Jurkat, Clone E6-1 (cell line): ENCODE measurements around the gene SNAP29.
"Not testable (repeated sequence)": the region's sequence is repeated elsewhere in the genome, so short reads cannot be mapped to it uniquely, and the experiment has no call there.

Experiments
- DNase-seq: peaks from one replicate; pipeline ENCODE4 v3.0.0-alpha.2; 2011; ENCODE audit warnings: low read depth, low spot score
- H3K4me3 ChIP-seq: 2 replicates; pipeline ENCODE4 v1.5.1; 2011; ENCODE audit warnings: mild to moderate bottlenecking, low read length, control low read depth, moderate library complexity

SNAP29 gene

DNA sequence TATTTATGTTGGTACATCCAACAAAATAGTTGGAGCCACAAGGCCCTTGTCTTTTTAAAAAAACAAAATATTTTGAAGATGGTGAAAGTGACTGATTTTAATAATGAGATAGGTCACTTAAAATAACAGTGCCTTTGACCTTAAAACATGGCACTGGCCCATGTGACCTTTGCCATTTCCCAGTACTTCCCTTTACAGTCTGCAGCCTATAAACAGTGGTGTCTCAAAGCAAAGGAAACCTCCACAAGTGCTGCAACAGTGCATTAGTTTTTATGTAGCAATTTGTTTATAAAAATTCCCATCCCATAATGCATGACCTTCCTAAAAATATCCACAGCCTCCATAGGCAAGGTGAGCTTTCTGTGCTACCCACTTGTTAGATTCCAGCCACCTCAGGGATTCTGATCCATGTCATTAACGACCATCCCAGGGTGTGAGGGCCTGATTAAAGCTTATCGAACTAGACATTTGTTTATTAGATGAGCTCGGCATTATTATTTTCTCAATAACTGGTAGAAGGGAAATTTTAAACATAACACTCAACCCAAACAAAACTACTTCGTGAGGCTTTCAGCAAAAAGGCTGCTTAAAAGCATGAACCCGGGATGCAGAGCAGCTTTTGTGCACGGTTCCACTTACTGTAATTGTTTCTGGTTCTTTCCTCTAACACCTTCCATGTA, 30.4 kb downstream of the SNAP29 start:
- no peak for DNase-seq
- H3K4me3 ChIP-seq: no peak overlapping the region

DNA sequence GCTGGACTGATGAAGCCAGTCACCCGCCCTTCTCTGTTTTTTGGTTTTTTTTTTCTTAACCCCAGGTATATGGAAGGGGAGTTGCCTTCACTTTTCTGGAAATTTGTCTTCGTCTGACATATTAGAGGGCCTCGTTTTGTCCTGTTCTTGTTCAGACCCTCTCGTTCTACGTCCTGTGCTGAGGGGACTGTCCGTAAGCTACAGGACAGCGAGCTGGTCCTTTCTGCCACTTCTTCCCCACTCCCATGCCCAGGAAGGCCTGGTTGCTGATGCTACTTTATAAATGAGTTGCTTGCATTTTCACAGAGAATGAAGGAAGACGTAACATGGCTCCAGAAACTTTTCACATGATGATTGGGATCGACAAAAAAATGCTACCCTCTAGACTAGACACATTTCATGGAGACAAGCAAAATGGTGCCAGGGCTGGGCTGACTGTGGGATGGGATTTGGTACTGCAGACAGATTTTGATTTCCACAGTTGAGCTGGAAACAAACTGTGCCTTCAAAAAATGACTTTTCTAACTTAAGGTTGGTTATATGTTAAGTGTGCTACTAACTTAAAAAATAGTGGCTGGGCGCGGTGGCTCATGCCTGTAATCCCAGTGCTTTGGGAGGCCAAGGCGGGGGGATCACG, 31.2 kb downstream of the SNAP29 start:
- H3K4me3 ChIP-seq: no peak overlapping the region
- DNase-seq: no peak

DNA sequence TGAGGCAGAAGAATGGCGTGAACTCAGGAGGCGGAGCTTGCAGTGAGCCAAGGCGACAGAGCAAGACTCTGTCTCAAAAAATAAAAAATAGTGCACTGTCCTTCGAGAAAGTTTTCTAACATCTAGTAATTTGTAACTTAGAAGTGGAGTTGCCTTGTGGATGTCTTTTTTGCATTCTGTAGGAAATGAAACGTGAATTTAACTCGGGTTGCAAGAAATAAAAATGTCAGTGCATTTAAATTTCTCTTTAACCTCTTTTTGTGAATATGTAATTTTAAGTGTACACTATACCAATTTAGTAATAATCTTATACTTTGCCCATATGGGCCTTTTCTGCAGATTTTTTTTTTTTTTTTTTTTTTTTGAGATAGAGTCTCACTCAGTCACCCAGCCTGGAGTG, 32.2 kb downstream of the SNAP29 start:
- DNase-seq: no peak
- no peak overlapping the region for H3K4me3 ChIP-seq

DNA sequence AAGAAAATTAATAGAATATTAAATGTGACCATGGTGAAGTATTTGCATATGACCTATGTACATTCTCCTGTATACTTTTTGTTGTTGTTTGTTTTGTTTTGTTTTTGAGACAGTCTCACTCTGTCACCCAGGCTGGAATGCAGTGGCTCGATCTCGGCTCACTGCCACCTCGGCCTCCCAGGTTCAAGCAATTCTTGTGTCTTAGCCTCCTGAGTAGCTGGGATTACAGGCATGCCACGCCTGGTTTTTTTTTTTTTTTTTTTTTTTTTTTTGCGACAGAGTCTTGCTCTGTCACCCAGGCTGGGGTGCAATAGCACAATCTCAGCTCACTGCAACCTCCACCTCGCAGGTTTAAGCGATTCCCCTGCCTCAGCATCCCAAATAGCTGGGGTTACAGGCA, 38.9 kb downstream of the SNAP29 start:
- DNase-seq, H3K4me3 ChIP-seq: not testable (repeated sequence)

DNA sequence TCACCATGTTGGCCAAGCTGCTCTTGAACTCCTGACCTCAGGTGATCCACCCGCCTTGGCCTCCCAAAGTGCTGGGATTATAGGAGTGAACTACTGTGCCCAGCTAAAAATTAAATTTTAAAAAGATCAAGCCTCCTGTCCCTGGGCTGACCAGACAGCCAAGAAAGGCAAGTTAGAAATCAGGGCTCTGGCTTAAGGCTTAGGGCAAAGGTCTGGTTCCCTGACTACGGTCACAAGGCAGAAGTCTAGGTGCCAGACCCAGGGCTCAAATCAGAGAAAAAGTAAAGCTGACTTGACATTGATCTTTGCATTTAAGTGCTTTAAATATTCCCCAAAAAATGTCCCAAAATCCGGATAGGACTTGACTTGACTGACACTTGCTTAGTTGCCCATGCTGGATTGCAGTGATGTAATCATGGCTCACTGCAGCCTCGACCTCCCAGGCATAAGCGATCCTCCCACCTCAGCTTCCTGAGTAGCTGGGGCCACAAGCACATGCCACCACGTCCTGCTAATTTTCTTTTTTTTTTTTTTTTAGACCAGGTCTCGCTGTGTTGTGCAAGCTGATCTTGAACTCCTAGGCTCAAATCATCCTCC, 41.1 kb downstream of the SNAP29 start:
- DNase-seq: no peak
- no peak overlapping the region for H3K4me3 ChIP-seq

DNA sequence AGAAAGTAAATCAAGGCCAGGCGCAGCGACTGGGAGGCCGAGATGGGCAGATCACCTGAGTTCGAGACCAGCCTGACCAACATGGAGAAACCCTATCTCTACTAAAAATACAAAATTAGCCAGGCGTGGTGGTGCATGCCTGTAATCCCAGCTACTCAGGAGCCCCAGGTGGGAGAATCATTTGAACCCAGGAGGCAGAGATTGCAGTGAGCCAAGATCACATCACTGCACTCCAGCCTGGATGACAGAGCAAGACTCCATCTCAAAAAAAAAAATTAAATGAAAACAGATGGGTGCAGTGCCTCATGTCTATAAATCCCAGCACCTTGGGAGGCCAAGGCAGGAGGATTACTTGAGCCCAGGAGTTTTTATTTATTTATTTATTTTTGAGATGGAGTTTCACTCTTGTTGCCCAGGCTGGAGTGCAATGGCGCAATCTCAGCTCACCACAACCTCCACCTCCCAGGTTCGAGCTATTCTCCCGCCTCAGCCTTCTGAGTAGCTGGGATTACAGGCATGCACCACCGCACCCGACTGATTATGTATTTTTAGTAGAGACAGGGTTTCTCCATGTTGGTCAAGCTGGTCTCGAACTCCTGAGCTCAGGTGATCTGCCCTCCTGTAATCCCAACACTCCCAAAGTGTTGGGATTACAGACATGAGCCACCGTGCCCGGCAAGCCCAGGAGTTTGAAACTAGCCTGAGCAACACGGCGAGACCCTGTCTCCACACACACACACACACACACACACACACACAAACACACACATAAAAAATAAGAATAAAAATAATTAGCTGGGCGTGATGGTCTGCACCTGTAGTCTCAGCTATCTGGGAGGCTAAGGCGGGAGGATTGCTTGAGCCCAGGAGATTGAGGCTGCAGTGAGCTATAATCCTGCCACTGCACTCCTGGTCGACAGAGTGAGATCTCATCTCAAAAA, 42.6 kb downstream of the SNAP29 start:
- not testable (repeated sequence) for DNase-seq, H3K4me3 ChIP-seq

DNA sequence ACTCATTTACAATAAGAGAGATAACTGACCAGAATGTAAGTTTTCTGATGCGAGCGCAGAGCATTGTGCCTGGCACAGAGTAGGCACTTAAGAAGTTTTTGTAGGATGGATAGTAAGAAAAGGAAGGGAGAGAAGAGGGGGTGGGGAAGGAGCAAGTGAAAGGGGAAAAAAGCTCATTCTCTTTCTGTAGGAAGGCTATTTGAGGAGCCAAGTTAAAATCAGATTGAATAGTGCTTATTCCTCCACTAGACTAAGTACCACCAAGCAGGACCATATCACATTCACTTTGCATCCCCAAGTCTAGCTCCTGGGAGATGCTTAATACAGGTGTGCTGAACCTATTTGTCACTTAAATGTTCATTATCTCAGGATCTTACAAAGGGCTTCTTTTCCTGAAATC, 44.3 kb downstream of the SNAP29 start:
- no peak for DNase-seq
- no peak overlapping the region for H3K4me3 ChIP-seq

DNA sequence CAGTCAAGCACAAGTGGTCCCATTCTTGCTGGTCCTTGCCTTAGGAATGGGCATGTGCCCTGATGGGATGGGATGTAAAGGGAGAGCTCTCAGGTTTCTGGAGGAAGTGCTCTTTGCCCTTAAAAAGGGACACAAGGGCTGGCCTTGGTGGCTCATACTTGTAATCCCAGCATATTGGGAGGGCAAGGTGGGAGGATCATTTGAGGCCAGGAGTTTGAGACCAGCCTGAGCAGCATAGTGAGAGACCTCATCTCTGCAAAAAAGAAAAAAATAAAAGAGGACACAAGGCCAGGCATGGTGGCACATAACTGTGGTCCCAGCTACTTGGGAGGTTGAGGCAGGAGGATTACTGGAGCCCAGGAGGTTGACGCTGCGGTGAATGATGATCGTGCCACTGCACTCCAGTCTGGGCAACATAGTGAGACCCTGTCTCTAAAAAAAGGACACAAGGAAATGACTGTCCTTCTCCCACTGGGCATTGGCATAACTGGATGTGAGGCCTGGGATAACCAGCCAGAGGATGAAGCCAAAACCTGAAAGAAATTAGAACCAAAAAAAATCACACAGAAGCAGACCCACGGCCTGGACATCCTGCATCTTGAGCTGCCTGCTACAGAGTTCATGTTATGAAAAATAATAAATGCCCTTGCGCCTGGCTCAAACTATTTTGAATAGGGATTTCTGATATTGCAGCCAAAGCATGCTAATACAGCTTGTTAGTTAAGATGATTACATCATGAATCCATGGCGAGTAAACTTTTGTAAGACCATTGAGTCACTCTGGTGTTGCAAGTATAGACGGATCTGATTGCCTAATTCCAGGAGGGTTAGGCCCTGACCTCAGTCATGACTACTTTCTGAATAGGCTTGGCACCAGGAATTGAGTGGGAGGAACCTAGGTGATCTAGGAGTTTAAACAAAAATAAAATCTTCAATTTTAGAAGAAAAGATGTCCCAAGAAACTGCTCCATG, 45.5 kb downstream of the SNAP29 start:
- H3K4me3 ChIP-seq: no peak overlapping the region
- no peak for DNase-seq

DNA sequence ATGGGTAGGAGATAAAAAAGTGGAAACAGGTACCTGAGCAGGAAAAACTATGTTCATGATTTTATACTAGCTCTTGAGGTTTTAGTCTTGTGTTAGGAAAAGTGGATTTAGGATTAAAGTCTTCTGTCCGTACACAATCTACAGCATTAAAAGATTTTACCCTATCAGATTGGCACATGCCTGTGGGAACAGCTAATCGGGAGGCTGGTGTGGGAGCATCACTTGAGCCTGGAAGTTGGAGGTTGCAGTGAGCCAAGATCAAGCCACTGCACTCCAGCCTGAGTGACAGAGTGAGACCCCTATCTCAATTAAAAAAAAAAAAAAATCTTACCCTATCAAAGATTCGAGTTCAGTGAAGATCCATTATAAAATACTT, 46.2 kb downstream of the SNAP29 start:
- H3K4me3 ChIP-seq: no peak overlapping the region
- no peak for DNase-seq

DNA sequence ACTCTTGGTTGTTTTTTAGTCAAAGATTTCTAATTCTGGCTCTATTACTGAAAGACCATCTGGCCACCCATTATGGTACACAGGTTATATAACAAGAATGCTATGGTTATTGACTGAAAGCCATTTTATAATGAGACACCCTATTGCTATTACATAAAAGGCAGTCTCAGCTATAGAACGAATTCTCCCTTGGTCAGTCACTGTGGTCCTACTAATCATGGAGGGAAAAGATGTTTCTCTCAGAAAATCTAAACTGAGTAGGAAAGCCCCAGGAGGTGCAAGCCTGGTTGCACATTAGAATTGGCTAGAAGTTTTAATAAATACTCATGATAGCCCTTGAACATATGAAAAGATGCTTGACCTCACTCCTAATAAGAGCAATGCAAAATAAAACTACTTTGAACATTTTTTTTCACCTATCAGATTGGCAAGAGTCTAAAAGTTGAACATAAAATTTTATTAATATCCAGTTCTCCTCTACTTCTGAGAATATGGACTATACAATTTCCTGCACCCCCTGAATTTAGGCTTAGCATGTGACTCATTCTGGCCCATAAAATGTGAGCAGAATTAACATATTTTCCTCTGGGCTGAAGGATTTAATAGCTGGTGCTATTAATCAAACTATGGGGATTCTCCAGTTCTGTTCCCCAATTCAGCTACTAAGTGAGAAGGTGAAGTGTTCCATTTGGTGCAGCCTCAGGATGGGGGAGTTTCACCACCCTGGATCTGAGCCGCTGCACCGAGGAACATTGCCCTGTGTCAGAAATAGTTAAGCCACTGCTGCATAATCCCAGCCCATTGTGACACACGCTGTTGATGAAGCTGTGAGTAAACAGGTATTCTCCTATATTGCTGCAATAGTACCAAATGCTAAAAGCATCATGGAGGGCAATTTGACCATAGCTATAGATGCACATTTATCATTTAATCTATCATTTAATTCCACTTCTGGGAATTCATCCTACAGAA, 46.9 kb downstream of the SNAP29 start:
- no peak for DNase-seq
- H3K4me3 ChIP-seq: no peak overlapping the region

DNA sequence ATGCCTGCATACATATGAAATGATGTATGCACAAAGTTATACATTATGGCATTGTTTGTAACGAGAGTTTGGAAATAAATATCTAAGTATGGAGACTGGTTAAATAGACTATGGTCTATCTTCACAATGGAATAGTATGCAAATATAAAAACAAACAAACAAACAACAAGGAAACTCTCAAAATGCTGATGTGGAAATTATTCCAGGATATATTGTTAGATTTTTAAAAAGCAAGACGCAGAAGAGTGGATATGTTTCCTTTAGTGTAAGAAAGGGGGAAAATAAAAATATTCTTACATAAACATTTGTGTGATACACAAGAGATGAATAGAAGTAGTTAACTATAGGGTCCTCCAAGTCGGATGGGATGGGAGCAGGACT, 47.6 kb downstream of the SNAP29 start:
- no peak overlapping the region for H3K4me3 ChIP-seq
- DNase-seq: no peak

DNA sequence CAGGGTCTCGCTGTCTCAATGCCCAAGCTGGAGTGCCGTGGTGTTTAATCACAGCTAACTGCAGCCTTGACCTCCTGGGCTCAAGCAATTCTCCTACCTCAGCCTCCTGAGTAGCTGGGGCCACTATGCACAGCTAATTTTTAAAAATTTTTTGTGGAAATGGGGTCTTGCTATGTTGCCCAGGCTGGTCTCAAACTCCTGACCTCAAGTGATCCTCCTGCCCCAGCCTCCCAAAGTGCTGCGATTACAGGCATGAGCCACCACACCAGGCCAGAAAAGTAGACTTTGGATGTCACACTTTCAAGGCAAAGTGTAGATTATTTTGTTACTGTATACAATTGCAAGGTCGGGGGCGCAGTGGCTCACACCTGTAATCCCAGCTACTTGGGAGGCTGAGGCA, 49.9 kb downstream of the SNAP29 start:
- DNase-seq, H3K4me3 ChIP-seq: not testable (repeated sequence)

DNA sequence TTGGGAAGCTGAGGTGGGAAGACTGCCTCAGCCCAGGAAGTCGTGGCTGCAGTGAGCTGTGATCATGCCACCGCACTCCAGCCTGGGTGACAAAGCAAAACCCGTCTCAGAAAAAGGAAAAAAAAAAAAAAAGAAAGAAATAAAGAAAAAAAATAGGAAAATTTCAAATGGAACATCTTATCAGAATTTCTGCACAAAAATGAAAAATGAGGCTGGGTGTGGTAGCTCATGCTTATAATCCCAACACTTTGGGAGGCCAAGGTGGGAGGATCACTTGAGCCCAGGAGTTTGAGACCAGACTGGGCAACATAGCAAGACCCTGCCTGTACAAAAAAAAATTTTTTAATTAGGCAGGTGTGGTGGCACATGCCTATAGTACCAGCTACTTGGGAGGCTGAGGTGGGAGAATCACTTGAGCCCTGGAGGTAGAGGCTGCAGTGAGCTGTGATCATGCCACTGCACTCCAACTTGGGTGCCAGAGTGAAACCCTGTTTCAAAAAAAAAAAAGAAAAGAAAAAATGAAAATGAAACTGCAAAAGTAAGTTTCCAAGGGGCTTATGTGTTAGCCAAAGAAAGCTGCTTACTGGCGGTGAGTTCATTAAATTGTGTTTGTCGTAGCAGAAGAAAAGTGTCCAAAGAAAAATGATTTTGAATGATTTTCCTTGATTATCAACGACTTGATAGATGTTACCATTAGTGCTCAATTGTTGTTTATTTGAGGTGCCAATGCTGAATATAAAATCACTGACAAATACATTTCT, 50.9 kb downstream of the SNAP29 start:
- H3K4me3 ChIP-seq: no peak overlapping the region
- DNase-seq: no peak

DNA sequence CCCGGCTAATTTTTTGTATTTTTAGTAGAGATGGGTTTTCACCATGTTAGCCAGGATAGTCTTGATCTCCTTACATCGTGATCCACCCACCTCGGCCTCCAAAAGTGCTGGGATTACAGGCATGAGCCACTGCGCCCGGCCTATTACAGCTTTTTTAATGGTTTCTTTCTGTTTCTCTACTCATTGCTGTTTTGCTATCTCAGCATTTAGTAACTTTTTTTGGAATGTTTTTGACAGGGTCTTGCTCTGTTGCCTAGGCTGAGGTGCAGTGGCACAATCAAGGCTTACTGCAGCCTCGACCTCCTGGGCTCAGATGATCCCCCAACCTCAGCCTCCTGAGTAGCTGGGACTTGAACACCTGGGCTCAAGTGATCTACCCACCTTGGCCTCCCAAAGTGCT, 53.7 kb downstream of the SNAP29 start:
- no peak overlapping the region for H3K4me3 ChIP-seq
- no peak for DNase-seq

DNA sequence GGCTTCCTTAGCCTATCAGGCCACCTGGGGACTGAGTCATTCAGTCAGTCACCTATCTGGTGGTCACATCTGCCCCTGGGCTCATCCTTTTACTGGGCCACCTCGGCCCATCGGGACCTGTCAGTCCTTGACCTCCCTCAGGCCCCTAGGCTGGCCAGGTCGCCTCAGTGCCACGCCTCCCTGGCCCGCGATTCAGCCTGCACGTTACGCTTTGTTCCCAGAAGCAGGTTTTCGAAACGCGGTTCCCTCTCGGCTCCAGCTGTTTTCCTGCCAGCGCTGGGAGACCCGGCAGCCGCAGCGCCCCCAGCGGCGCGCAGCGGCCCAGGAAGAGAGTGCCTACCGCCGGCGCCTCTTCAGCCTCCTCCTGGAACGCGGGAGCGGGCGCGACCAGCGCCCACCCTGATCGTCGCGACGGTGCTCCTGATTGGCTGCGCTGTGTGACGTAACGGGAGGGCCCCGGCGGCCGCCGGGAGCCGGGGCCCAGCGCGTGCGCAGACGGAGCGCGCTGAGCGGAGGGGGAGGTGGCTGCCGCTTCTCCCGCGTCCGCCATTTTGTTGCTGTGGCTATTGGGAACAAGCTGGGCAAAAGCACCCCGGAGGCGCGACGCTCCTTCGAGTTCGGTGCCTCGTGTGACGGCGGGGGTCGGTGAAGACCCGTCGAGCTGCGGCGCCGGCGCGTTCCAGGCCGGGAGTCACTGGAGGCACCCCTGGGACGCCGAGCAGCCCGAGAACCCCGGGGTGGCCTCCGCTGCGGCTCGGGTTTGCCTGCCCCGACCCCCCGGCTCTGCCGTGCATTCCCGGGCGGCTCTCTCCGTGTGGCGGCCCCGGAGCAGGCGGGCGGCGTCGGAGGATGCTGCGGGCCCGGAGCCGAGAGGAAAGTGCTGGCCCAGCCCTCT, 58.4 kb downstream of the SNAP29 start, which contains the start of gene CRKL:
TSS of gene CRKL (plus strand) at position 492 of the 895 bp plus-strand sequence. CDS start 528 bp downstream, outside the sequence.
- peak within 1 kb of the TSS; percentile 94 for H3K4me3 ChIP-seq
- DNase-seq: peak; percentile 95
